Fibroblast of pulmonary artery (primary cell): ENCODE results near the gene NFASC.

ENCODE experiments used
- DNase-seq: peaks from one replicate; pipeline ENCODE4 v3.0.0-alpha.2; 2010; ENCODE audit warnings: low read depth
- H3K4me3 ChIP-seq: replicated peaks from 2 replicates; pipeline ENCODE4 v1.5.1; 2011; ENCODE audit warnings: low read depth, mild to moderate bottlenecking, control low read depth, low read length, moderate library complexity
- CTCF ChIP-seq: IDR thresholded peaks from 2 replicates; pipeline ENCODE4 v1.5.1; 2011; ENCODE audit warnings: mild to moderate bottlenecking, control low read depth, low read length, inconsistent platforms; ENCODE audit errors: missing control alignments

The NFASC gene

GRCh38 chr1:204873714-204874113 lies 3.1 kb downstream of the NFASC start:
- H3K4me3 ChIP-seq, result no peak overlapping the region
- DNase-seq, result no peak
- no peak for TF ChIP-seq CTCF

- H3K4me3 ChIP-seq, result no peak overlapping the region
- no peak for TF ChIP-seq CTCF
- no peak for DNase-seq
Measured at GRCh38 chr1:204874274-204874673, 3.6 kb downstream of the NFASC start.

- TF ChIP-seq CTCF, result no peak
- DNase-seq, result no peak
- H3K4me3 ChIP-seq, result no peak overlapping the region
Measured at GRCh38 chr1:204875255-204875654, 4.6 kb downstream of the NFASC start.

GRCh38 chr1:204878621-204879234 lies 8.1 kb downstream of the NFASC start:
- H3K4me3 ChIP-seq, result no peak overlapping the region
- TF ChIP-seq CTCF, result no peak
- no peak for DNase-seq

GRCh38 chr1:204879351-204879750 lies 8.7 kb downstream of the NFASC start:
- no peak overlapping the region for H3K4me3 ChIP-seq
- no peak for TF ChIP-seq CTCF
- no peak for DNase-seq

GRCh38 chr1:204880906-204881305 lies 10.2 kb downstream of the NFASC start:
- H3K4me3 ChIP-seq, result no peak overlapping the region
- no peak for TF ChIP-seq CTCF
- no peak for DNase-seq

GRCh38 chr1:204882479-204882878 lies 11.8 kb downstream of the NFASC start:
- TF ChIP-seq CTCF, result no peak
- no peak for DNase-seq
- no peak overlapping the region for H3K4me3 ChIP-seq
